Transverse colon (tissue), 4 donors: ENCODE data around the gene IL1RAPL1. TPM values are rescaled to one million over a fixed set of nuclear protein-coding genes. Genes with fewer than 3 reads are reported as not detected.

Experiments used
- DNase-seq: peaks from one replicate; pipeline ENCODE4 v3.0.0-alpha.2; 2019
- H3K27ac ChIP-seq, 4 donors: fragments of 200-600 bp; sonication (generic); 2 replicates each; pipeline ENCODE4 v1.5.1; 2016 to 2018; ENCODE audit warnings: inconsistent platforms in 4 of 4
- H3K27me3 ChIP-seq: fragments of 200-600 bp; sonication (generic); 2 replicates; pipeline ENCODE4 v1.5.1; 2017; ENCODE audit warnings: inconsistent platforms
- H3K36me3 ChIP-seq, 4 donors: fragments of 200-600 bp; sonication (generic); 2 replicates each; pipeline ENCODE4 v1.5.1; 2017 to 2019; ENCODE audit warnings: inconsistent platforms in 4 of 4
- H3K4me1 ChIP-seq, 4 donors: fragments of 200-600 bp; sonication (generic); 2 replicates each; pipeline ENCODE4 v1.5.1; 2017 to 2020; ENCODE audit warnings: inconsistent platforms in 4 of 4
- H3K4me3 ChIP-seq, 4 donors: fragments of 200-600 bp; sonication (generic); 1 replicate in 1 of 4; 2 replicates in 3 of 4; pipeline versions ENCODE4 v1.5.1 to v1.6.1; 2017 to 2019; ENCODE audit warnings: inconsistent platforms in 4 of 4
- H3K9me3 ChIP-seq, 2 donors: fragments of 200-600 bp; sonication (generic); 2 replicates each; pipeline ENCODE4 v1.5.1; 2017 to 2019; ENCODE audit warnings: inconsistent platforms in 2 of 2
- CTCF ChIP-seq, 5 experiments: fragments of 200-600 bp in 3 of 5; fragments of 450-650 bp in 2 of 5; sonication (generic) in 3 of 5; IDR thresholded peaks; 1 replicate in 2 of 5; 2 replicates in 3 of 5; pipeline ENCODE4 v1.5.1; 2016 to 2017; ENCODE audit warnings: antibody characterized with exemption in 5 of 5, inconsistent platforms in 3 of 5, mild to moderate bottlenecking in 2 of 5, moderate library complexity in 1 of 5
- EP300 ChIP-seq: sonication (generic); formaldehyde crosslinking; IDR thresholded peaks from one replicate; pipeline ENCODE4 v1.6.1; 2017; ENCODE audit warnings: antibody characterized with exemption, low read depth
- POLR2A ChIP-seq: fragments of 450-650 bp; IDR thresholded peaks from one replicate; pipeline ENCODE4 v1.6.1; 2016; ENCODE audit warnings: antibody characterized with exemption, mild to moderate bottlenecking, moderate library complexity
- POLR2AphosphoS5 ChIP-seq, 3 donors: sonication (generic); formaldehyde crosslinking; IDR thresholded peaks; one replicate each; pipeline ENCODE4 v1.6.1; 2016; ENCODE audit warnings: antibody characterized with exemption in 3 of 3
- WGBS, 2 donors: methylation state at CpG; one replicate each; pipeline ENCODE4 v1.1.5; 2018; ENCODE audit warnings: low coverage in 1 of 2; 5-methylcytosine and 5-hydroxymethylcytosine counted together
- in situ Hi-C, 4 donors: fragments of 200-750 bp; cut with MboI; loops; one replicate each; pipeline versions ENCODE4 v1.15.0 to v1.15.1; 2017; ENCODE audit warnings: low sequenced_read_pairs in 3 of 4, low pct_ligation_motif_present in 1 of 4, low pct_unique_long_range_greater_than_20kb in 1 of 4
- intact Hi-C: fragments of 100-400 bp; cut with DNase I; formaldehyde crosslinking; loops from one replicate; pipeline ENCODE4 v1.15.1; 2023; ENCODE audit warnings: low total_unique reads
- total RNA-seq, 4 donors: library from RNA; depleted of rRNA; stranded (reverse); fragments of >200 nt; gene quantifications; one replicate each; pipeline ENCODE4 v1.1.0, GENCODE V29; 2016

The IL1RAPL1 gene
- total RNA-seq, 4 donors from 2014 or later, result 0.14 to 0.32 (median 0.20) TPM; not detected in 1

- intact Hi-C loops (no loop called here), in situ Hi-C loops (no loop called here)
- H3K9me3 ChIP-seq, result no peaks in the 10 kb centered on the region
- TF ChIP-seq POLR2A (no peak), CTCF (IDR thresholded peaks at IDR 0.05) (no peak), POLR2AphosphoS5 (IDR thresholded peaks at IDR 0.05) (no peak), EP300 (no peak)
- H3K27me3 ChIP-seq, result no peaks in the 10 kb centered on the region
- H3K4me1 ChIP-seq, result no peaks in the 10 kb centered on the region
- WGBS, 2 donors, result 86% methylated on average over 13 of the region's 13 CpGs; no CpG with 5 or more reads in 1 of the 2 donors
- H3K27ac ChIP-seq, result no peak overlapping the region
- no peak overlapping the region for H3K4me3 ChIP-seq
- DNase-seq, result no peak
- no peaks in the 10 kb centered on the region for H3K36me3 ChIP-seq
Measured at GRCh38 chrX:28668303-28668702, 81.1 kb downstream of the IL1RAPL1 start.

DNA sequence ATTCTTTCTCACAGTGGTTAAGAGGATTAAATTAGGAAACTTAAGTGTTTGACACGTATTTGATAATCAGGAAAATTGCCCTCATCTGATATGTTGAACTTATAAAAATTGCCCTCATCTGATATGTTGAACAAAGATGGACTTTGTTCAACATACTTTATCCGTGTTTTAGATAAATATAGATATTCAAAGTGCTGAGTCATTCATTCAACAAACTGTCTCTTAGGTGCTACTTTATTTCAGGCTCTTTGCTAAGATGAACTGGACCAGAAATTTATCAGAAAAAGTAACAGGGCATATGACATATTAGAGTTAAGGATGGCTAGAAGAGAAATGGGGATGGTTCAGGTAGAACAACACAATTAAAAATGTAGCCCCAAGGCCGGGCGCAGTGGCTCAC, 81.7 kb downstream of the IL1RAPL1 start:
- 62 to 67% methylated on average over 3 to 4 of the region's 4 CpGs for WGBS, 2 donors

DNA sequence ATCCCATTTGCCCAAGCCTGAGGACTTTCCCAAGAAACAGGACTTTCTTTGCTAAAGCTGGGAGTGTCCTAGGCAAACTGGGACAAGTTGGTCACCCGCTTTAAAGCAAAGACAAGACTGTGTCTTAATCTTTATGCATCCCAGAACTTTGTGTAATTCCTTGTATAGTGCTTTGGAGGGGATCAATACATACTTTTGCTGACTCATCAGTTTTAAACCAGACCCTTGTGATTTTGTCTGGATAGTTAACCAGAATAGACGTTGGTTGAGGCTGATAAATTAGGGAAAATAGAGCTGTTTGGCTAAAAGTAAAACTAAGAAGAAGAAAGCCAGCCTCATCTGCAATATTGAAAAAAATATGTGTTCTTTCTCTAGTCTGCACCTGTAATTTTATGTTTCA, 82.8 kb downstream of the IL1RAPL1 start:
- no peak overlapping the region for H3K27ac ChIP-seq
- H3K36me3 ChIP-seq, result no peaks in the 10 kb centered on the region
- TF ChIP-seq CTCF (IDR thresholded peaks at IDR 0.05), result no peak
- no peak for TF ChIP-seq POLR2AphosphoS5 (IDR thresholded peaks at IDR 0.05)
- TF ChIP-seq EP300, result no peak
- no peaks in the 10 kb centered on the region for H3K4me1 ChIP-seq
- DNase-seq, result no peak
- no peaks in the 10 kb centered on the region for H3K9me3 ChIP-seq
- no peak overlapping the region for H3K4me3 ChIP-seq
- H3K27me3 ChIP-seq, result no peaks in the 10 kb centered on the region
- in situ Hi-C loops, result no loop called here
- intact Hi-C loops, result no loop called here
- 47 to 50% methylated on average over 1 to 2 of the region's 2 CpGs for WGBS, 2 donors

More for the DNA sequence above, 81.7 kb downstream of the IL1RAPL1 start:
- H3K9me3 ChIP-seq, result no peaks in the 10 kb centered on the region
- TF ChIP-seq POLR2AphosphoS5 (IDR thresholded peaks at IDR 0.05), result no peak
- TF ChIP-seq POLR2A, result no peak
- no peak for TF ChIP-seq CTCF (IDR thresholded peaks at IDR 0.05)
- TF ChIP-seq EP300, result no peak
- no peaks in the 10 kb centered on the region for H3K27me3 ChIP-seq
- no peaks in the 10 kb centered on the region for H3K36me3 ChIP-seq
- no peaks in the 10 kb centered on the region for H3K4me1 ChIP-seq
- no peak overlapping the region for H3K4me3 ChIP-seq
- intact Hi-C loops, result no loop called here
- in situ Hi-C loops, result no loop called here
- no peak overlapping the region for H3K27ac ChIP-seq
- no peak for DNase-seq

DNA sequence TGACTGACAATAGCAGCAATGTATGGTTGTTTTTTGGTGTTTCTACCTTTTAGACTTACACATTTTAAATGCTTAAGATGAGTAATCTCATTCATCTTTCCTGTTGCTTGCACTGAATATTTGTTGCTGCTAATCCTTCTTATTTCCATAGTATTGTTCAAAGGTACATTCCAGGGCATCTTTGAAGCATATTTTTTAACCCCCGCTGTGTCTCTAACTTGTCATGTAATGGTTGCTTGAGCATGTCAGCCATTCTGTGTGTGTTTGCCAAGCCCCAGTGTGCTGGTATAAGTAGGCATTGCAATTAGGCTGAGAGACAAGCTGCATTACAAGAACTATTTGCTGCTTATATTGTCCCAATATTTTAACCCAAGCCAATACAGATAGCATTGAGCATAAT, 87.9 kb downstream of the IL1RAPL1 start:
- no peaks in the 10 kb centered on the region for H3K27me3 ChIP-seq

More for the DNA sequence above, 87.9 kb downstream of the IL1RAPL1 start:
- WGBS, 2 donors, result 4% methylated on average over 1 of the region's 1 CpG; no CpG with 5 or more reads in 1 of the 2 donors
- Histone ChIP-seq H3K36me3 (no peaks in the 10 kb centered on the region), H3K4me1 (no peaks in the 10 kb centered on the region), H3K9me3 (no peaks in the 10 kb centered on the region), H3K4me3 (no peak overlapping the region), H3K27ac (no peak overlapping the region)
- TF ChIP-seq CTCF (IDR thresholded peaks at IDR 0.05) (no peak), POLR2AphosphoS5 (IDR thresholded peaks at IDR 0.05) (no peak), POLR2A (no peak), EP300 (no peak)
- in situ Hi-C loops (no loop called here), intact Hi-C loops (no loop called here)
- no peak for DNase-seq
